HCT116 (cell line): ENCODE results near the gene SCN2A. TPM values are rescaled to one million over a fixed set of nuclear protein-coding genes. Genes with fewer than 3 reads are reported as not detected.

Source experiments
- ATAC-seq: fragments of 200-7000 bp; cut with Tn5 transposase; 2 replicates; pipeline ENCODE4 v1.9.1; 2020; ENCODE audit warnings: mild to moderate bottlenecking, moderate library complexity
- BruUV-seq: library from RNA; stranded (reverse); fragments of 400-500 nt; replicated peaks from 2 replicates; lab custom pipeline; 2021; lab: Mats Ljungman, UMichigan
- CTCF ChIA-PET: fragments of 300-600 bp; sonication (Branson Sonifier 250); formaldehyde crosslinking; loops from one replicate; lab custom pipeline; 2021; ENCODE audit warnings: antibody characterized with exemption; lab: Charles Lee
- POLR2A ChIA-PET: fragments of 300-600, 350-600 bp; sonication (Branson Sonifier 250); formaldehyde crosslinking; loops from one replicate; lab custom pipeline; 2021; ENCODE audit warnings: antibody characterized with exemption; lab: Charles Lee
- RAD21 ChIA-PET, 2 experiments: fragments of 300-600 bp; sonication (Branson Sonifier 250); formaldehyde crosslinking; loops; one replicate each; lab custom pipeline; 2023; ENCODE audit warnings: low total read pairs in 2 of 2; ENCODE audit not compliant: uncharacterized antibody in 2 of 2, unreplicated experiment in 2 of 2, low non-redundant PET in 1 of 2; lab: Charles Lee
- DNase-seq: peaks from one replicate; pipeline ENCODE4 v3.0.0-alpha.2; 2010; ENCODE audit warnings: low read depth, low spot score
- H2AFZ ChIP-seq: fragments of 200-600 bp; shearing (Covaris generic), sonication (generic); 2 replicates; pipeline ENCODE4 v1.6.1; 2017; ENCODE audit warnings: low read depth, mixed run types, mixed read lengths, antibody characterized with exemption, low read length; ENCODE audit not compliant: poor library complexity, severe bottlenecking
- H3K27ac ChIP-seq: 2 replicates; pipeline ENCODE4 v1.5.1; 2012; ENCODE audit warnings: low read depth, low read length
- H3K27me3 ChIP-seq: fragments of 200-600 bp; sonication (generic); 2 replicates; pipeline ENCODE4 v1.6.1; 2016; ENCODE audit warnings: mixed run types, low read length, mixed read lengths; ENCODE audit not compliant: insufficient read depth
- H3K36me3 ChIP-seq, 2 experiments: fragments of 200-500 bp in 1 of 2; fragments of 200-600 bp in 1 of 2; sonication (Bioruptor generic) in 1 of 2; sonication (generic) in 1 of 2; 2 replicates each; pipeline versions ENCODE4 v1.5.1 to v1.6.1; 2014 to 2016; ENCODE audit warnings: low read length in 2 of 2, inconsistent platforms in 1 of 2, mixed read lengths in 1 of 2, mixed run types in 1 of 2; ENCODE audit not compliant: insufficient read depth in 2 of 2, control insufficient read depth in 1 of 2
- H3K4me1 ChIP-seq, 2 experiments: fragments of 200-600 bp in 1 of 2; sonication (generic) in 1 of 2; 2 replicates each; pipeline versions ENCODE4 v1.5.1 to v1.6.1; 2012 to 2017; ENCODE audit warnings: low read length in 2 of 2, inconsistent platforms in 1 of 2, mild to moderate bottlenecking in 1 of 2, mixed read lengths in 1 of 2, mixed run types in 1 of 2, moderate library complexity in 1 of 2; ENCODE audit not compliant: insufficient read depth in 2 of 2, control insufficient read depth in 1 of 2
- H3K4me2 ChIP-seq: fragments of 200-600 bp; sonication (generic); 2 replicates; pipeline ENCODE4 v1.6.1; 2017; ENCODE audit warnings: mixed run types, low read length, mixed read lengths
- H3K4me3 ChIP-seq, 2 experiments: fragments of 200-600 bp in 1 of 2; sonication (generic) in 1 of 2; replicated peaks in 1 of 2; 2 replicates each; pipeline ENCODE4 v1.5.1; 2011 to 2016; ENCODE audit warnings: low read length in 2 of 2, control low read depth in 1 of 2, low read depth in 1 of 2, mild to moderate bottlenecking in 1 of 2, mixed read lengths in 1 of 2, mixed run types in 1 of 2
- H3K79me2 ChIP-seq: fragments of 200-600 bp; sonication (generic); 2 replicates; pipeline ENCODE4 v1.6.1; 2017; ENCODE audit warnings: mild to moderate bottlenecking, mixed run types, low read length, moderate library complexity, mixed read lengths; ENCODE audit not compliant: insufficient read depth
- H3K9ac ChIP-seq: fragments of 200-600 bp; sonication (generic); 2 replicates; pipeline ENCODE4 v1.6.1; 2016; ENCODE audit warnings: low read length, mixed read lengths
- H3K9me2 ChIP-seq: fragments of 200-600 bp; sonication (generic), shearing (Covaris generic); 2 replicates; pipeline ENCODE4 v1.6.1; 2017; ENCODE audit warnings: mixed run types, mild to moderate bottlenecking, moderate library complexity; ENCODE audit not compliant: insufficient read depth
- H3K9me3 ChIP-seq, 2 experiments: fragments of 200-500 bp in 1 of 2; fragments of 200-600 bp in 1 of 2; sonication (Bioruptor generic) in 1 of 2; sonication (generic) in 1 of 2; 2 replicates each; pipeline ENCODE4 v1.6.1; 2014 to 2017; ENCODE audit warnings: low read length in 2 of 2, mixed read lengths in 2 of 2, inconsistent platforms in 1 of 2, low read depth in 1 of 2, mild to moderate bottlenecking in 1 of 2, mixed run types in 1 of 2, moderate library complexity in 1 of 2; ENCODE audit not compliant: control insufficient read depth in 1 of 2, insufficient read depth in 1 of 2
- H4K20me1 ChIP-seq: fragments of 200-600 bp; sonication (generic), shearing (Covaris generic); 2 replicates; pipeline ENCODE4 v1.6.1; 2017; ENCODE audit warnings: mixed run types, mild to moderate bottlenecking, moderate library complexity; ENCODE audit not compliant: insufficient read depth
- CBX3 ChIP-seq: IDR thresholded peaks from 2 replicates; pipeline ENCODE4 v1.6.1; 2012; ENCODE audit warnings: low read depth
- CEBPB ChIP-seq: IDR thresholded peaks from 2 replicates; pipeline ENCODE4 v1.6.1; 2012; ENCODE audit warnings: low read depth
- EGR1 ChIP-seq: IDR thresholded peaks from 2 replicates; pipeline ENCODE4 v1.6.1; 2012; ENCODE audit warnings: low read depth
- ELF1 ChIP-seq: IDR thresholded peaks from 2 replicates; pipeline ENCODE4 v1.6.1; 2012; ENCODE audit warnings: low read depth, borderline replicate concordance
- EZH2 ChIP-seq: fragments of 200-600 bp; sonication (generic); IDR thresholded peaks from 2 replicates; pipeline ENCODE4 v1.6.1; 2017; ENCODE audit warnings: antibody characterized with exemption, mixed run types
- JUND ChIP-seq: IDR thresholded peaks from 2 replicates; pipeline ENCODE4 v1.6.1; 2012
- POLR2A ChIP-seq: IDR thresholded peaks from 2 replicates; pipeline ENCODE4 v1.7.0; 2011; ENCODE audit warnings: borderline replicate concordance; ENCODE audit not compliant: insufficient read depth, insufficient read length; ENCODE audit errors: extremely low read depth
- POLR2AphosphoS5 ChIP-seq: IDR thresholded peaks from 2 replicates; pipeline ENCODE4 v1.6.1; 2011; ENCODE audit warnings: mild to moderate bottlenecking, low read depth, low read length, moderate library complexity
- SP1 ChIP-seq: IDR thresholded peaks from 2 replicates; pipeline ENCODE4 v1.6.1; 2012; ENCODE audit warnings: low read depth
- SRF ChIP-seq: IDR thresholded peaks from 2 replicates; pipeline ENCODE4 v1.6.1; 2012; ENCODE audit warnings: low read depth
- TCF7L2 ChIP-seq: IDR thresholded peaks from 2 replicates; pipeline ENCODE4 v1.7.0; 2011; ENCODE audit warnings: borderline replicate concordance, inconsistent platforms; ENCODE audit not compliant: insufficient read depth, insufficient read length; ENCODE audit errors: extremely low read depth
- YY1 ChIP-seq: IDR thresholded peaks from 2 replicates; pipeline ENCODE4 v1.6.1; 2011; ENCODE audit warnings: low read length, low read depth, moderate library complexity, mild to moderate bottlenecking; ENCODE audit not compliant: insufficient replicate concordance; ENCODE audit errors: extremely low read depth
- ZFX ChIP-seq: fragments of 450-650 bp; IDR thresholded peaks from 2 replicates; pipeline ENCODE4 v1.6.1; 2017
- ZNF274 ChIP-seq: fragments of 200-500 bp; sonication (Bioruptor generic); IDR thresholded peaks from 2 replicates; pipeline ENCODE4 v1.6.1; 2014; ENCODE audit warnings: mild to moderate bottlenecking, low read depth, low read length, inconsistent platforms
- intact Hi-C: fragments of 100-400 bp; cut with micrococcal nuclease; formaldehyde crosslinking; loops from 2 replicates; pipeline ENCODE4 v1.10.0; 2022
- total RNA-seq: library from RNA; stranded (reverse); gene quantifications from one replicate; pipeline ENCODE4 v1.2.1, GENCODE V29; 2021; ENCODE audit not compliant: unreplicated experiment
- TF ChIP-seq, protein P1 (sequence below): IDR thresholded peaks from 2 replicates; pipeline ENCODE4 v1.6.1; 2012; ENCODE audit warnings: low read depth
- TF ChIP-seq, protein P2 (sequence below): IDR thresholded peaks from 2 replicates; pipeline ENCODE4 v1.6.1; 2011; ENCODE audit warnings: mild to moderate bottlenecking, low read length, moderate library complexity; ENCODE audit not compliant: insufficient replicate concordance; ENCODE audit errors: extremely low read depth
- TF ChIP-seq, protein P3 (sequence below), 3 experiments: fragments of 200-600 bp in 1 of 3; sonication (generic) in 1 of 3; IDR thresholded peaks in 2 of 3; conservative IDR thresholded peaks in 1 of 3; 2 replicates each; pipeline ENCODE4 v1.5.1; 2012 to 2017; ENCODE audit warnings: low read depth in 2 of 3, low read length in 2 of 3, antibody characterized with exemption in 1 of 3, borderline replicate concordance in 1 of 3, control low read depth in 1 of 3, mild to moderate bottlenecking in 1 of 3, mixed read lengths in 1 of 3, mixed run types in 1 of 3, moderate library complexity in 1 of 3; ENCODE audit not compliant: insufficient read depth in 1 of 3

Gene SCN2A
- total RNA-seq, 1 experiment from 2014 or later: 0.25 TPM

DNA sequence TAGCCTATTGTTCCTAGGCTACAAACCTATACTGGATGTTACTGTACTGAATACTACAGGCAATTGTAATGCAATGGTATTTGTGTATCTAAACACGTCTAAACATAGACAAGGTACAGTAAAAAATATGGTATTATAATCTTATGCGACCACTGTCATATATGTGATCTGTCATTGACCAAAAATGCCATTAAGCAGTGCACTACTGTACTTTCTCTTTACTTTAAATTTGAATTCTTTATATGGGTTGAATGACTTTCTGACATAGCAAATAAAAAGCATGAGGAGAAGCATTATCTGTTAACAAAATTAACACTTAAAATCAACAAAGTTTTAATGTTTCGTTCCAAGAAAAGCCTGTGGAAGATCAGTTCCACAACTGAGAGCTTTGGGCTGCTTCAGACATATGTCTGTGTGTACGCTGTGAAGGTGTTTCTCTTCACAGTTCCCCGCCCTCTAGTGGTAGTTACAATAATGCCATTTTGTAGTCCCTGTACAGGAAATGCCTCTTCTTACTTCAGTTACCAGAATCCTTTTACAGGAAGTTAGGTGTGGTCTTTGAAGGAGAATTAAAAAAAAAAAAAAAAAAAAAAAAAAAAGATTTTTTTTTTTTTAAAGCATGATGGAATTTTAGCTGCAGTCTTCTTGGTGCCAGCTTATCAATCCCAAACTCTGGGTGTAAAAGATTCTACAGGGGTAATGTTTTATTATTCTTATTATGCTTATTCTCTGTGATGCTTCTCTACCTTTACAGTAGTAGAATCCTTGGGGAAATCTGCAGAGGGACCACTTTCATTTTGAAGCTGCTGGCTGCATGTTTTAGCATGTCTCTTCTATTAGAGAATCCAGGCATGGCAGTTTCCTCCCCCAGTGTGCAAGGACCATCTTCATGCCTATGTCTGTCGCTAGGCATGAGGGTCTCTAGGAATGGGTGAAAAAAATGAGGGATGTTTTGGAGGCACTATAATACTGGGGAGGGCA lies 54.5 kb downstream of the SCN2A start:
- H3K4me2 ChIP-seq: peak overlapping the region; percentile 22
- POLR2A ChIA-PET: interaction anchor here (0.6 kb wide), 1 partner anchor 89 kb away, joined by 3 read pairs; no protein-coding TSS in a partner anchor
- no TSS peak for BruUV-seq
- TF ChIP-seq SRF (no peak), POLR2AphosphoS5 (no peak), EZH2 (no peak), TCF7L2 (no peak), POLR2A (no peak), ZNF274 (no peak), JUND (no peak), CBX3 (peak; percentile 59; the same call in 1 of the 2 replicates), EGR1 (no peak), YY1 (peak; percentile 59), CEBPB (no peak), SP1 (0 out of 2 replicates have a peak, but pooled peaks have one; percentile 16), ZFX (no peak), ELF1 (peak; percentile 40; the same call in 1 of the 2 replicates)
- TF ChIP-seq, protein P1, sequence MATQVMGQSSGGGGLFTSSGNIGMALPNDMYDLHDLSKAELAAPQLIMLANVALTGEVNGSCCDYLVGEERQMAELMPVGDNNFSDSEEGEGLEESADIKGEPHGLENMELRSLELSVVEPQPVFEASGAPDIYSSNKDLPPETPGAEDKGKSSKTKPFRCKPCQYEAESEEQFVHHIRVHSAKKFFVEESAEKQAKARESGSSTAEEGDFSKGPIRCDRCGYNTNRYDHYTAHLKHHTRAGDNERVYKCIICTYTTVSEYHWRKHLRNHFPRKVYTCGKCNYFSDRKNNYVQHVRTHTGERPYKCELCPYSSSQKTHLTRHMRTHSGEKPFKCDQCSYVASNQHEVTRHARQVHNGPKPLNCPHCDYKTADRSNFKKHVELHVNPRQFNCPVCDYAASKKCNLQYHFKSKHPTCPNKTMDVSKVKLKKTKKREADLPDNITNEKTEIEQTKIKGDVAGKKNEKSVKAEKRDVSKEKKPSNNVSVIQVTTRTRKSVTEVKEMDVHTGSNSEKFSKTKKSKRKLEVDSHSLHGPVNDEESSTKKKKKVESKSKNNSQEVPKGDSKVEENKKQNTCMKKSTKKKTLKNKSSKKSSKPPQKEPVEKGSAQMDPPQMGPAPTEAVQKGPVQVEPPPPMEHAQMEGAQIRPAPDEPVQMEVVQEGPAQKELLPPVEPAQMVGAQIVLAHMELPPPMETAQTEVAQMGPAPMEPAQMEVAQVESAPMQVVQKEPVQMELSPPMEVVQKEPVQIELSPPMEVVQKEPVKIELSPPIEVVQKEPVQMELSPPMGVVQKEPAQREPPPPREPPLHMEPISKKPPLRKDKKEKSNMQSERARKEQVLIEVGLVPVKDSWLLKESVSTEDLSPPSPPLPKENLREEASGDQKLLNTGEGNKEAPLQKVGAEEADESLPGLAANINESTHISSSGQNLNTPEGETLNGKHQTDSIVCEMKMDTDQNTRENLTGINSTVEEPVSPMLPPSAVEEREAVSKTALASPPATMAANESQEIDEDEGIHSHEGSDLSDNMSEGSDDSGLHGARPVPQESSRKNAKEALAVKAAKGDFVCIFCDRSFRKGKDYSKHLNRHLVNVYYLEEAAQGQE: no peak
- TF ChIP-seq, protein P2, sequence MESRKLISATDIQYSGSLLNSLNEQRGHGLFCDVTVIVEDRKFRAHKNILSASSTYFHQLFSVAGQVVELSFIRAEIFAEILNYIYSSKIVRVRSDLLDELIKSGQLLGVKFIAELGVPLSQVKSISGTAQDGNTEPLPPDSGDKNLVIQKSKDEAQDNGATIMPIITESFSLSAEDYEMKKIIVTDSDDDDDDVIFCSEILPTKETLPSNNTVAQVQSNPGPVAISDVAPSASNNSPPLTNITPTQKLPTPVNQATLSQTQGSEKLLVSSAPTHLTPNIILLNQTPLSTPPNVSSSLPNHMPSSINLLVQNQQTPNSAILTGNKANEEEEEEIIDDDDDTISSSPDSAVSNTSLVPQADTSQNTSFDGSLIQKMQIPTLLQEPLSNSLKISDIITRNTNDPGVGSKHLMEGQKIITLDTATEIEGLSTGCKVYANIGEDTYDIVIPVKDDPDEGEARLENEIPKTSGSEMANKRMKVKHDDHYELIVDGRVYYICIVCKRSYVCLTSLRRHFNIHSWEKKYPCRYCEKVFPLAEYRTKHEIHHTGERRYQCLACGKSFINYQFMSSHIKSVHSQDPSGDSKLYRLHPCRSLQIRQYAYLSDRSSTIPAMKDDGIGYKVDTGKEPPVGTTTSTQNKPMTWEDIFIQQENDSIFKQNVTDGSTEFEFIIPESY: no peak
- TF ChIP-seq, protein P3, sequence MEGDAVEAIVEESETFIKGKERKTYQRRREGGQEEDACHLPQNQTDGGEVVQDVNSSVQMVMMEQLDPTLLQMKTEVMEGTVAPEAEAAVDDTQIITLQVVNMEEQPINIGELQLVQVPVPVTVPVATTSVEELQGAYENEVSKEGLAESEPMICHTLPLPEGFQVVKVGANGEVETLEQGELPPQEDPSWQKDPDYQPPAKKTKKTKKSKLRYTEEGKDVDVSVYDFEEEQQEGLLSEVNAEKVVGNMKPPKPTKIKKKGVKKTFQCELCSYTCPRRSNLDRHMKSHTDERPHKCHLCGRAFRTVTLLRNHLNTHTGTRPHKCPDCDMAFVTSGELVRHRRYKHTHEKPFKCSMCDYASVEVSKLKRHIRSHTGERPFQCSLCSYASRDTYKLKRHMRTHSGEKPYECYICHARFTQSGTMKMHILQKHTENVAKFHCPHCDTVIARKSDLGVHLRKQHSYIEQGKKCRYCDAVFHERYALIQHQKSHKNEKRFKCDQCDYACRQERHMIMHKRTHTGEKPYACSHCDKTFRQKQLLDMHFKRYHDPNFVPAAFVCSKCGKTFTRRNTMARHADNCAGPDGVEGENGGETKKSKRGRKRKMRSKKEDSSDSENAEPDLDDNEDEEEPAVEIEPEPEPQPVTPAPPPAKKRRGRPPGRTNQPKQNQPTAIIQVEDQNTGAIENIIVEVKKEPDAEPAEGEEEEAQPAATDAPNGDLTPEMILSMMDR (IDR thresholded peaks at IDR 0.05 in 2 of 3, conservative IDR thresholded peaks at IDR 0.05 in 1 of 3; ENCODE audit: borderline replicate concordance in 1 of 3, insufficient read depth in 1 of 3, low read depth in 2 of 3, low read length in 2 of 3): peak; percentile 58 to 77 (median 71)

More for the DNA sequence above, 54.5 kb downstream of the SCN2A start:
- no peaks in the 10 kb centered on the region for H3K27me3 ChIP-seq
- no peaks in the 10 kb centered on the region for H3K9me3 ChIP-seq
- no peaks in the 10 kb centered on the region for H3K9me2 ChIP-seq
- H3K36me3 ChIP-seq: no peaks in the 10 kb centered on the region
- RAD21 ChIA-PET: interaction anchor here (0.6 to 0.8 kb wide), 2 partner anchors 11 to 301 kb away, joined by 3 read pairs; no protein-coding TSS in a partner anchor
- intact Hi-C loops: loop anchor here (5.0 kb wide), 2 partner anchors 56 to 301 kb away; partner anchors contain the start of gene SCN2A
- H4K20me1 ChIP-seq: no peaks in the 10 kb centered on the region
- H3K4me1 ChIP-seq: no peaks in the 10 kb centered on the region
- CTCF ChIA-PET: interaction anchor here (0.5 to 3.1 kb wide), 15 partner anchors 10 to 660 kb away, joined by 3 to 10 read pairs (median 4); partner anchors contain the start of genes SCN2A, SCN3A and TTC21B
- no peaks in the 10 kb centered on the region for H3K79me2 ChIP-seq
- no peak overlapping the region for H3K27ac ChIP-seq
- peak; percentile 79 for DNase-seq
- no peak overlapping the region for H3K9ac ChIP-seq
- ATAC-seq: peak; percentile 100
- H3K4me3 ChIP-seq: no peak overlapping the region
- H2AFZ ChIP-seq: peak overlapping the region; percentile 42
